Stimulated activated effector memory CD8-positive, alpha-beta T cell treated with anti-CD3 and anti-CD28 coated beads, Interleukin-12 subunit alpha, Interleukin-12 subunit beta, amount 100 ng/mL, for 72 hours (primary cell): ENCODE data around the gene R3HDM4.

Source experiments
- ATAC-seq: fragments of 150-1000 bp; cut with Tn5 transposase; 2 replicates; pipeline ENCODE4 v1.10.0; 2021
- DNase-seq, 2 donors: peaks; one replicate each; pipeline ENCODE4 v3.0.0; 2021 to 2022; ENCODE audit warnings: low spot score in 2 of 2
- H3K27ac Mint-ChIP-seq: one replicate; pipeline ENCODE4 v1.8.0; 2022; ENCODE audit warnings: mild to moderate bottlenecking, mixed read lengths
- H3K36me3 Mint-ChIP-seq: one replicate; pipeline ENCODE4 v1.8.0; 2022; ENCODE audit warnings: mild to moderate bottlenecking, mixed read lengths
- H3K4me1 Mint-ChIP-seq: one replicate; pipeline ENCODE4 v1.8.0; 2022; ENCODE audit warnings: mixed read lengths
- H3K4me3 Mint-ChIP-seq: one replicate; pipeline ENCODE4 v1.8.0; 2022; ENCODE audit warnings: mild to moderate bottlenecking, mixed read lengths
- H3K9me3 Mint-ChIP-seq: one replicate; pipeline ENCODE4 v1.8.0; 2022; ENCODE audit warnings: mixed read lengths

The R3HDM4 gene

GRCh38 chr19:939922-940321 is 26.9 kb upstream of the R3HDM4 start:
- Mint-ChIP-seq H3K4me1 (peaks cover 35% of the 10 kb centered on the region), H3K27ac (peak overlapping the region; percentile 63)

DNA sequence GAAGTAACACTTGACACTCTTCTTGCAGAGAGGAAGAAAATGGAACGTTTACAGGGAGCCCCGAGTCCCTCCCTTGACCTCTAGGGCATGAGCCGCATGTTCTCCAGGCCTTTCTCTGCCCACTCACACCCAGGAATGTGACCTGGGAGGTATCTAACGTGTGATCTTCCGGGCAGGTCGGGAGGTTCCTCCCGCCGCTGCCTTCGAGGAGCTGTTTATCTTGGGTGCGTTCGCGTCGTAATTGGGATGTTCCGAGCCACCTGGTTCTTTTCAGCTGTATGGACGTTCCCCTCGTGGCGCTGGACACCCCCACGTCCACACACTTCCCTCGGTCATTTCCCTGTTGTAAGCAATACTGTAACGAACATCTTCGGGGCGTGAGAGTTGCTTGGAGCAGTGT is 26.4 kb upstream of the R3HDM4 start:
- Mint-ChIP-seq H3K9me3 (no peaks in the 10 kb centered on the region), H3K4me3 (peak overlapping the region; percentile 69), H3K36me3 (peaks cover 36% of the 10 kb centered on the region), H3K4me1 (peaks cover 35% of the 10 kb centered on the region), H3K27ac (peak overlapping the region; percentile 63)
- ATAC-seq, result no peak
- DNase-seq, result no peak

More at GRCh38 chr19:939922-940321, 26.9 kb upstream of the R3HDM4 start:
- Mint-ChIP-seq H3K36me3 (peaks cover 36% of the 10 kb centered on the region), H3K9me3 (no peaks in the 10 kb centered on the region), H3K4me3 (peak overlapping the region; percentile 69)
- DNase-seq (no peak), ATAC-seq (no peak)

DNA sequence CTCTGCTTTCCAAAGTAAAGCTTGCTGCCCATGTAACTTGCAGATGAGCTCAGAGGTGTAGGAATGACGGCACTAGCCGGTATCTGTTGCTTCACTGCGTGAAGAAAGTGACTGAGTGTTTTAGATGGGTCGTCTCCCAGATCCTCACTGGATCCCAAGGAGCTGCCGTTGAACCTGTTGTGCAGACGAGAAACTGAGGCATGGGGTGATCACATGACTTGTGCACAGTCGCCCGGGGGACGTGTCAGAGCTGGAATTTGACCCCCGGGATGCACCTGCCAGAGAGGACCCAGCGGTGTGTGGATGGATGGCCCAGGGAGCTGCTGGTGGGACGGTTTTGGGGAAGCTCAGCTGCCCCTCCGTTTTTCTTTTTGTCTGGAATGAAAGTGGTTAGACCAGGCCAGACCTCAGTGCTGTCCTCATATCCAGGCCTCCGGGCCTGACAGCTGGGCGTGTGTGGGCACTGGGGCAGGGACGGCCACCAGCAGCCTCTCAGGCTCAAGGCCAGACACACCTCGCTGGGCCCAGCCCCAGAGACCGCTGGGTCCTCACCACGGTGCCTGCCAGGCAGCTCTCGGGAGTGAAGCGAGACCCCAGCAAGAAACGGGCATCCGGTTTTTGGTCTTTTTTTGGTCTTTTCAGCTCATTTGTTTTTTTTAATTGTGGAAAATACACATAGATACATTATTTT is 25.4 kb upstream of the R3HDM4 start:
- DNase-seq (no peak), ATAC-seq (no peak)
- peak overlapping the region; percentile 10 for H3K4me3 Mint-ChIP-seq
- peak overlapping the region; percentile 23 for H3K27ac Mint-ChIP-seq
- H3K36me3 Mint-ChIP-seq, result peaks cover 33% of the 10 kb centered on the region
- peaks cover 35% of the 10 kb centered on the region for H3K4me1 Mint-ChIP-seq
- H3K9me3 Mint-ChIP-seq, result no peaks in the 10 kb centered on the region

DNA sequence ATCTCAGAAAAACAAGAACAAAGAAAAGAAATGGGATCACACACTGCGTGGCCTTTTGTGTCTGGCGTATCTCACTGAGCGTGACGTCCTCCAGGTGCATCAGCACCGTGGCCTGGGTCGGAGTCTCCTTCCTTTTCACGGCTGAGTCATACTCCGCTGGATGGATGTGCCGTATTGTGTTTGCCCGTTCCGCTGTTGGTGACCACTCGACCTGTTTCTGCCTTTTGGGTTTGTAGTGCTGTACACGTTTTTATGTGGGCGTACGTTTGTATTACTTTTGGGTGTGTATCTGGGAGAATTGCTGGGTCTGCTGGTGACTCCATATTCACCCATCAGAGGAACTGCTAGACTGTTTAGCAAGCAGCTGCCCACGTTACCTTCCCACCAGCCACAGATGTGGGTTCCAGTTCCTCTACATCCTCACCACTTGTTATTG is 24.3 kb upstream of the R3HDM4 start:
- DNase-seq (no peak), ATAC-seq (peak; percentile 77)
- Mint-ChIP-seq H3K9me3 (no peaks in the 10 kb centered on the region), H3K4me3 (peak overlapping the region; percentile 10), H3K36me3 (peaks cover 27% of the 10 kb centered on the region), H3K27ac (peak overlapping the region; percentile 23), H3K4me1 (peaks cover 43% of the 10 kb centered on the region)

GRCh38 chr19:936175-936546 is 23.1 kb upstream of the R3HDM4 start:
- H3K4me1 Mint-ChIP-seq, result peaks cover 41% of the 10 kb centered on the region
- no peak overlapping the region for H3K4me3 Mint-ChIP-seq
- no peaks in the 10 kb centered on the region for H3K9me3 Mint-ChIP-seq
- H3K36me3 Mint-ChIP-seq, result peaks cover 25% of the 10 kb centered on the region
- DNase-seq (no peak), ATAC-seq (no peak)
- H3K27ac Mint-ChIP-seq, result no peak overlapping the region

DNA sequence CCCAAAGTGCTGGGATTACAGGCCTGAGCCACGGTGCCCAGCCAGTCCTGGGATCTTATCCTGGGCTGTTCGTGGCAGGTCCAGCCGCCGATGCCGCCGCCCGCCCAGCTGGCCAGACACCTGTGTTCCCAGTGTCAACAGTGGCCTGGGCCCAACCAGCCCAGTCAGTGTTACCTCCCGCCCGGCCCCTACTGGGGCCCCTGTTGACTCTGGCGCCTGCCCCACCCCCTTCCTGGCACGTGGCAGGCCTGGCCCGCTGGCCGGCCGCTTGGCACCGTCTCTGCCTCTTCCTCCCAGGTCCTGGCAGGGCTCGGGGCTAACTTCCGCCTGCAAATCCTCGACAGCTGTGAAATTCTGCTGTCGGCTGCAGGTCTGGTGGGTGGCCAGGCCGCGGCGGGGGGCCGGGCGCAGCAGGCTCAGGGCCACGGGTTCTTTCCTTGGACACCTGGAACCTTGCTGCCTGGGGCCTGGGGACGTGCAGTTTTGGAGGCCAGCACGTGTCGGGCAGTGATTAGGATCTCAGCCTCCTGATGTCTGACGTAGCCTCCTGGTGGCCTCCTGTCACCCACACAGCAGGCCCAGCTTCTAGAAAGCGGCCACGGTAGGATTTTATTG is 22.0 kb upstream of the R3HDM4 start:
- Mint-ChIP-seq H3K27ac (no peak overlapping the region), H3K4me3 (no peak overlapping the region), H3K36me3 (peaks cover 33% of the 10 kb centered on the region), H3K9me3 (no peaks in the 10 kb centered on the region), H3K4me1 (peaks cover 35% of the 10 kb centered on the region)
- no peak for DNase-seq
- no peak for ATAC-seq

GRCh38 chr19:934197-934840 is 21.3 kb upstream of the R3HDM4 start:
- peaks cover 28% of the 10 kb centered on the region for H3K4me1 Mint-ChIP-seq
- H3K9me3 Mint-ChIP-seq, result no peaks in the 10 kb centered on the region
- ATAC-seq (no peak), DNase-seq (no peak)
- H3K27ac Mint-ChIP-seq, result no peak overlapping the region
- peaks cover 30% of the 10 kb centered on the region for H3K36me3 Mint-ChIP-seq
- no peak overlapping the region for H3K4me3 Mint-ChIP-seq

DNA sequence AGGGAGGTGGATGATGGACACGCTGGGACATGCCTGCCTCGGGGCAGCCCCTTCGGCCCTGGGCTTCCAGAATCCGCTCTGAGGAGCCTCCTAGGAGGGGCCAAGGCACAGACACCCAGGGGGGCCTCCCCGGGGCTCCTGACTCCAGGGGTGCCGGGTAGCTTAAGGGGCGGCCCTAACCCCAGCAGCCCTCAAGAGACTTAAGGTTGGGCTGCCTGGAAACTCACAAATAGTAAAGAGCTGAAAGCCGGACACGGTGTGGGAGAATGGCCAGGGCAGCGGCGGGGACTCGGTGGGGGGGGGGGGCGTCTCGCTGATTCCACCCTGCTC is 20.5 kb upstream of the R3HDM4 start:
- no peak for DNase-seq
- no peak for ATAC-seq
- H3K27ac Mint-ChIP-seq, result no peak overlapping the region
- peaks cover 27% of the 10 kb centered on the region for H3K36me3 Mint-ChIP-seq
- peaks cover 28% of the 10 kb centered on the region for H3K4me1 Mint-ChIP-seq
- no peaks in the 10 kb centered on the region for H3K9me3 Mint-ChIP-seq
- H3K4me3 Mint-ChIP-seq, result no peak overlapping the region

DNA sequence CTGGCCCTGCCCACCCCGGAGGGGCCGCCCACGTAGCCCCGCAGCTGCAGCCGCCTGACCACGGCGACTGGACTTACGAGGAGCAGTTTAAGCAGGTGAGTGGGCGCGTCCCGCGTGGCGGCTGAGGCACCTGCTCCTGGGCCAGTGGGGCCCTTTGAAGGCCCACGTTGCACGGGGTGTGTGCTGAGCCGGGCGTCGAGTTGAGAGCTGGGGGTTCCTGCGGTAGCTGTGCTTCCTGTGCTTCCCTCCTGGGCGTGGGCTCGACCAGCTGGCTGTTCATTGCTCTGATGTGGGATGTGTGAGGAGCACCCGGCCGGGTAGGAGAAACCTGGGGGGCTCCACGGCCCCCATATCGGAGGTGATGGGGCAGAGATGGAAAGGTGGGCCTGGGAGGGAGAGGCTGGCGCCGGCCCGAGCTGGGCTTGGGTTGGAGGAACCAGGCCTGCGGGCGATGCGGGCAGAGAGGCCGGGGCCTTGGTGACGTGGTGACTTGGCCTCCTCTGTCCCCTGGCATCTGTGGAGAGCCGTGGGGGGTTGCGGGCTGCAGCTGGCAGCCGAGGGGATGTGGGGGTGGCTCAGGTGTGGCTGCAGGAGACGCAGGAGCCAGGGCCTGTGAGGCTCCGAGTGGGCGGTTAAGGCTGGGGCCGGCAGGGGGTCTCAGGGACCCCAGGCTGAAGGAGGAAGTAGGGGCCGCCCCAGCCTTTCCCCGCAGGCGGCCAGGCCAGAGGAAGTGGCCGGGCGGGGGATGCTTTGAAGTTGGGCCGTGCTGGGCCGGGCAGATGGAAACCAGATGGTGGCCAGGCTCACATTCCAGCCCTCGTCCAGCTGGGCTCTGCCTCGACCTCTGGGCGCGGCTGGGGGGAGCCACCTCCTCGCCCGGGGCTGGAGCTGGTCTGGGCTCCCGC is 19.9 kb upstream of the R3HDM4 start:
- ATAC-seq (peak; percentile 42), DNase-seq (no peak)
- Mint-ChIP-seq H3K4me3 (peak overlapping the region; percentile 66), H3K4me1 (peaks cover 23% of the 10 kb centered on the region), H3K9me3 (no peaks in the 10 kb centered on the region), H3K27ac (peak overlapping the region; percentile 74), H3K36me3 (peaks cover 21% of the 10 kb centered on the region)

DNA sequence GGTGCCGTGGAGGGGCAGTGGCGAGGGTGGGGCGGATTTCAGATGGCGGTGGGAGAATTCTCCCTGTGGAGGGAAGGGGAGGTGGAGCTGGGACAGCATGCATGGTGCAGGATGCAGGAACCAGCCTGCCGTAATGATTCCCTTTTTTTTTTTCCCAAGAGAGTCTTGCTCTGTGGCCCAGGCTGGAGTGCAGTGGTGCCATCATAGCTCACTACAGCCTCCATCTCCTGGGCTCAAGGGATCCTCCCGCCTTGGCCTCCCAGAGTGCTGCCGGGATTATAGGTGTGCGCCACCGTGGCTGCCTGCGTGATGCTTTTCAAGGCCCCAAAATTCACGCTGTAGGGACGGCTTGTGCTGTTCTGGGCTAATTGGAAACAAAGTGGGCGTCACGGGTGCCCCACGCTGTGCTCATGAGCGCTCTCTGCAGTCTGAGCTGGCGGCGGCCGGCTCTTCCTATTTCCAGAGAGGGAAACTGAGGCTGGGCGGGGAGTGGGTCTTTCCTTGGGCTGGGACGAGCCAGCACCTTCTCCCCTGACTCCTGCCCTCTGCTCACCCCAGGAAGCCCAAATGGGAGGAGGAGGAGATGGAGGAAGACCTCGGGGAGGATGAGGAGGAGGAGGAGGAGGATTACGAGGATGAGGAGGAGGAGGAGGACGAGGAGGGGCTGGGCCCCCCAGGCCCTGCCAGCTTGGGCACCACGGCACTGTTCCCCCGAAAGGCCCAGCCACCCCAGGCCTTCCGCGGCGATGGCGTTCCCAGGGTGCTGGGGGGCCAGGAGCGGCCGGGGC is 19.0 kb upstream of the R3HDM4 start:
- Mint-ChIP-seq H3K36me3 (peaks cover 15% of the 10 kb centered on the region), H3K4me1 (peaks cover 17% of the 10 kb centered on the region), H3K9me3 (no peaks in the 10 kb centered on the region), H3K4me3 (peak overlapping the region; percentile 66), H3K27ac (peak overlapping the region; percentile 74)
- no peak for ATAC-seq
- DNase-seq, result no peak

- peaks cover 12% of the 10 kb centered on the region for H3K4me1 Mint-ChIP-seq
- no peak overlapping the region for H3K27ac Mint-ChIP-seq
- no peak for DNase-seq
- H3K36me3 Mint-ChIP-seq, result peaks cover 17% of the 10 kb centered on the region
- H3K9me3 Mint-ChIP-seq, result no peaks in the 10 kb centered on the region
- ATAC-seq, result no peak
- no peak overlapping the region for H3K4me3 Mint-ChIP-seq
Measured at GRCh38 chr19:929891-930258, 16.9 kb upstream of the R3HDM4 start.

GRCh38 chr19:929203-929890 is 16.3 kb upstream of the R3HDM4 start:
- ATAC-seq (no peak), DNase-seq (no peak)
- Mint-ChIP-seq H3K36me3 (peaks cover 23% of the 10 kb centered on the region), H3K27ac (no peak overlapping the region), H3K9me3 (no peaks in the 10 kb centered on the region), H3K4me3 (no peak overlapping the region), H3K4me1 (peaks cover 12% of the 10 kb centered on the region)

DNA sequence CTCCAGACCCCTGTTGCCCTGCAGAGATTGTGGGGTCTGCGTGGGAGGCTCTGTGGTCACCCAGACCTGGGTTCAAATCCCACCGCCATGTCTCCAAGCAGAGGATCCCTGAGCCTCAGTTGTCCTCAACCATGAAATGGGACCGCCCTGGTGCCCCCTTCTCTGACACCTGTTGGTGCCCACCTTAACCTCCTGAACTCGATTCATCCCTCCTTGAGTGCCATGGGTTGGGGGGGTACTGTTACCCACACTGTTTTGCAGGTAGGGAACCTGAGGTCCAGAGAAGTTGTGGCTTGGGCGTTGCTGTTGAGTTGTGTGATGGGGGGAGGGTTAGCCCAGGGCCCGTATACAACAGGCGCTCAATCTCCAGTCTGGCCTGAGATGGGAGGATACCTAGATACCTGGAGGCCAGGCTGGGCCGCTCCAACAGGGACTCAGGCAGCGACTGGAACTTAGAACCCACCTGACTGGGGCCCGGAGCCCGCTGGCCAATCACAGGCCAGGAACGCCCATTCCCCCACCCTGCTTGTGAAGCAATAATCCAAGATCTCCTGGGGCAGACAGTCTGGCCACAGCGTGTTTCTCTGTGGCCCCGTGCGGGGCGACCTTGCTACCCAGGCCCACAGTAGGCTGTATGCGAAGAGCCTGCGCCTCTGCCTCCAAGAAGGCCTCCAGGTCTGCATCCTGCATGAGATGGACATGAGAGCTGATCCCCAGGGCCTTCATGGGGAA is 15.6 kb upstream of the R3HDM4 start:
- no peak for ATAC-seq
- Mint-ChIP-seq H3K9me3 (no peaks in the 10 kb centered on the region), H3K36me3 (peaks cover 27% of the 10 kb centered on the region), H3K27ac (no peak overlapping the region), H3K4me1 (peaks cover 12% of the 10 kb centered on the region), H3K4me3 (peak overlapping the region; percentile 74)
- no peak for DNase-seq
